Neuronal stem cell (in vitro differentiated cells): ENCODE measurements around the gene PIF1.

ENCODE experiments used
- DNase-seq: peaks from one replicate; pipeline ENCODE4 v3.0.0-alpha.2; 2013; ENCODE audit warnings: low spot score
- H2AFZ ChIP-seq: one replicate; pipeline ENCODE4 v1.6.1; 2013; ENCODE audit warnings: mild to moderate bottlenecking, low read length, inconsistent platforms
- H2AK5ac ChIP-seq: 2 replicates; pipeline ENCODE4 v1.6.1; 2013; ENCODE audit warnings: low read depth, mild to moderate bottlenecking, inconsistent platforms, low read length, moderate library complexity, mixed read lengths
- H2BK120ac ChIP-seq: 2 replicates; pipeline ENCODE4 v1.6.1; 2013; ENCODE audit warnings: low read depth, mild to moderate bottlenecking, inconsistent platforms, low read length, moderate library complexity, mixed read lengths
- H2BK12ac ChIP-seq: one replicate; pipeline ENCODE4 v1.6.1; 2013; ENCODE audit warnings: low read length, inconsistent platforms
- H2BK15ac ChIP-seq: 2 replicates; pipeline ENCODE4 v1.6.1; 2013; ENCODE audit warnings: mild to moderate bottlenecking, low read length, inconsistent platforms, mixed read lengths
- H2BK5ac ChIP-seq: one replicate; pipeline ENCODE4 v1.6.1; 2013; ENCODE audit warnings: inconsistent platforms, mild to moderate bottlenecking, low read length, moderate library complexity
- H3K14ac ChIP-seq: one replicate; pipeline ENCODE4 v1.6.1; 2013; ENCODE audit warnings: low read length, inconsistent platforms
- H3K18ac ChIP-seq: 2 replicates; pipeline ENCODE4 v1.6.1; 2013; ENCODE audit warnings: low read length, inconsistent platforms
- H3K23ac ChIP-seq: 2 replicates; pipeline ENCODE4 v1.6.1; 2013; ENCODE audit warnings: low read depth, mild to moderate bottlenecking, mixed read lengths, low read length, inconsistent platforms; ENCODE audit not compliant: poor library complexity
- H3K27ac ChIP-seq: replicated peaks from 3 replicates; pipeline ENCODE4 v1.5.1; 2013; ENCODE audit warnings: low read length, inconsistent platforms
- H3K27me3 ChIP-seq, 3 experiments: 2 replicates each; pipeline ENCODE4 v1.6.1; 2013; ENCODE audit warnings: low read length in 3 of 3, mild to moderate bottlenecking in 2 of 3, inconsistent platforms in 1 of 3, low read depth in 1 of 3, mixed read lengths in 1 of 3, moderate library complexity in 1 of 3; ENCODE audit not compliant: control insufficient read depth in 3 of 3, insufficient read depth in 3 of 3
- H3K36me3 ChIP-seq, 2 donors: replicated peaks in 1 of 2; 2 replicates each; pipeline ENCODE4 v1.6.1; 2013; ENCODE audit warnings: low read length in 2 of 2; ENCODE audit not compliant: control insufficient read depth in 2 of 2, insufficient read depth in 2 of 2
- H3K4ac ChIP-seq: 2 replicates; pipeline ENCODE4 v1.6.1; 2013; ENCODE audit warnings: inconsistent platforms, mild to moderate bottlenecking, low read length, moderate library complexity
- H3K4me1 ChIP-seq, 2 donors: 1 replicate in 1 of 2; 2 replicates in 1 of 2; pipeline ENCODE4 v1.6.1; 2013; ENCODE audit warnings: low read length in 2 of 2, low read depth in 1 of 2; ENCODE audit not compliant: control insufficient read depth in 2 of 2, insufficient read depth in 1 of 2
- H3K4me2 ChIP-seq: one replicate; pipeline ENCODE4 v1.6.1; 2013; ENCODE audit warnings: mild to moderate bottlenecking, low read length, inconsistent platforms; ENCODE audit not compliant: insufficient read depth, poor library complexity, severe bottlenecking
- H3K4me3 ChIP-seq, 2 donors: 2 replicates each; pipeline ENCODE4 v1.5.1; 2013; ENCODE audit warnings: low read length in 2 of 2, mild to moderate bottlenecking in 2 of 2, inconsistent platforms in 1 of 2, moderate library complexity in 1 of 2
- H3K79me1 ChIP-seq: one replicate; pipeline ENCODE4 v1.6.1; 2013; ENCODE audit warnings: low read depth, mild to moderate bottlenecking, inconsistent platforms, low read length, moderate library complexity
- H3K9ac ChIP-seq: one replicate; pipeline ENCODE4 v1.6.1; 2013; ENCODE audit warnings: mild to moderate bottlenecking, low read depth, low read length, inconsistent platforms; ENCODE audit not compliant: poor library complexity
- H3K9me3 ChIP-seq, 2 donors: replicated peaks in 1 of 2; 2 replicates each; pipeline versions ENCODE3 to v1.6.1; 2013; ENCODE audit warnings: low read length in 2 of 2, mild to moderate bottlenecking in 2 of 2, inconsistent platforms in 1 of 2, low read depth in 1 of 2, mixed read lengths in 1 of 2, moderate library complexity in 1 of 2; ENCODE audit not compliant: control insufficient read depth in 2 of 2, insufficient read depth in 1 of 2
- H4K8ac ChIP-seq: one replicate; pipeline ENCODE4 v1.6.1; 2013; ENCODE audit warnings: low read depth, mild to moderate bottlenecking, inconsistent platforms, low read length, moderate library complexity
- H4K91ac ChIP-seq: one replicate; pipeline ENCODE4 v1.6.1; 2013; ENCODE audit warnings: low read length, low read depth, mild to moderate bottlenecking, inconsistent platforms; ENCODE audit not compliant: poor library complexity
- WGBS, 2 donors: extraction: QIAGEN DNeasy Blood & Tissue Kit; methylation state at CpG; one replicate each; pipeline ENCODE4 v1.1.7; 2013; ENCODE audit warnings: missing lambda C conversion rate in 2 of 2, mixed read lengths in 1 of 2; ENCODE audit not compliant: insufficient read length in 2 of 2, insufficient replicate concordance in 1 of 2; ENCODE audit errors: extremely low coverage in 2 of 2; 5-methylcytosine and 5-hydroxymethylcytosine counted together

The PIF1 gene

DNA sequence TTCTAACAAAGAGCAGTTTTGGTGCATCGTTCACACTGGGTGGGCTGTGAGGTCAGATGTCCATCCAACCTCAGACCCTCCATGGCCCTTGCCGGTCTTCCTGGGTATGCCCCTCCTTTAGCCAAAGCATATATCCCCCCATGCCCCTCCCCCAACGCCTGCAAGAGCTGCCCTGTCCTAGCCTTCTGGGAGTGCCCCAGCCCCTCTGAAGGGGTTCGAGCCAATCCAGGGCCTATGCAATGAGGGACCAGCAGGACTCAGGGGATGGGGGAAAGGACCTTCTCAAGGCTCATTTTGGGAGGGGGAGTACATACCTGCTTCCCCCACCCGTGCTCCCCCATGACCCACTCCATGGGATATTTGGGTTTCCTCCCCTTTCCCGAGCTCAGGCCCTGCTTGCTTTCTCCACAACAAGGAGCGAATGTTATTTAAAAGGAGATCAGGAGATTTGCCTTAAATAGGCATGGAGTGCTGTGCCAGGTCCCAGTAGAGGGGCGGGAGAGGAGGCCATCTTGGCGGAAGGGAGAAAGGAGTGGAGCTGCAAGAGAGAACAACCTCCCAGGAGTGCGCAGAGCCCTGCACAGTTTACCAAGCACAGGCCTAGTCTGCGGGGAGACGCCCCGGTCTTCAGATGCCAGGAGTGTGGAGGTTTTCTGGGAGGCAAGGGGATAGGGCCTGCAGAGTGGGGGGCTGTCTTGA, 18.2 kb downstream of the PIF1 start:
- DNase-seq, result no peak
- Histone ChIP-seq H3K27me3 (no peaks in the 10 kb centered on the region), H2AK5ac (peak overlapping the region; percentile 5), H3K4me3 (no peak overlapping the region), H3K27ac (no peak overlapping the region), H3K9ac (no peak overlapping the region), H2BK12ac (no peak overlapping the region), H3K4me1 (peaks cover 21 to 34% of the 10 kb centered on the region in 2 donors), H3K4me2 (no peak overlapping the region), H3K14ac (no peak overlapping the region), H2AFZ (peak overlapping the region; percentile 87), H2BK5ac (no peak overlapping the region), H2BK15ac (peak overlapping the region; percentile 6), H3K18ac (peak overlapping the region; percentile 57), H3K36me3 (no peaks in the 10 kb centered on the region), H3K79me1 (no peaks in the 10 kb centered on the region), H4K91ac (no peak overlapping the region), H3K9me3 (no peaks in the 10 kb centered on the region), H2BK120ac (peak overlapping the region; percentile 52), H4K8ac (no peak overlapping the region), H3K4ac (no peak overlapping the region), H3K23ac (no peak overlapping the region)
- WGBS, 2 donors, result no CpG with 5 or more reads among the region's 13 CpGs

DNA sequence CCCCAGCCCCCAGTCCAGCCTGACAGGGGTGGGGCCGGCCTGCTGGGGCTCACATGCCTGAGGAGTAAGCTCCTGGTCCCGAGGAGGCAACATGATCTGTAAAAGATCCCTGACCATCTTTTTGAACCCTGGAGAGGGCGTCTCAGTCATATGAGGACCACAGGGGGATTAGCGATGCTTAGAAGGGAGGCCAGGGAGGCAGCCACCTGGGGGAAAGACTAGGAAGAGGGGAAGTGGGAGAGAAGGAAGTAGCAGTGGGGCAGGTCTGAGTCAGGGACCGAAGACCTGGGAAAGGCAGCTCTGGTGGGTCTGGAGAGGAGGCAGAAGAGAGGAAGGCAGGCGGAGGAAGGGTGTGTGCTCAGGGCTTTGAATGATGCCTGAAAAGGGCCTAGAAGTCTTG, 18.9 kb downstream of the PIF1 start:
- Histone ChIP-seq H3K9me3 (no peaks in the 10 kb centered on the region), H3K23ac (no peak overlapping the region), H4K91ac (no peak overlapping the region), H2BK12ac (no peak overlapping the region), H2BK5ac (no peak overlapping the region), H3K14ac (no peak overlapping the region), H3K36me3 (no peaks in the 10 kb centered on the region), H3K79me1 (no peaks in the 10 kb centered on the region), H3K27ac (no peak overlapping the region), H2BK120ac (no peak overlapping the region), H3K4ac (no peak overlapping the region), H3K27me3 (no peaks in the 10 kb centered on the region), H2AFZ (peak overlapping the region; percentile 32), H3K4me2 (no peak overlapping the region), H3K4me3 (no peak overlapping the region), H2AK5ac (peak overlapping the region; percentile 5), H3K18ac (peak overlapping the region; percentile 31), H3K4me1 (peaks cover 23 to 34% of the 10 kb centered on the region in 2 donors), H2BK15ac (peak overlapping the region; percentile 6), H4K8ac (no peak overlapping the region), H3K9ac (no peak overlapping the region)
- no CpG with 5 or more reads among the region's 6 CpGs for WGBS, 2 donors
- DNase-seq, result no peak

DNA sequence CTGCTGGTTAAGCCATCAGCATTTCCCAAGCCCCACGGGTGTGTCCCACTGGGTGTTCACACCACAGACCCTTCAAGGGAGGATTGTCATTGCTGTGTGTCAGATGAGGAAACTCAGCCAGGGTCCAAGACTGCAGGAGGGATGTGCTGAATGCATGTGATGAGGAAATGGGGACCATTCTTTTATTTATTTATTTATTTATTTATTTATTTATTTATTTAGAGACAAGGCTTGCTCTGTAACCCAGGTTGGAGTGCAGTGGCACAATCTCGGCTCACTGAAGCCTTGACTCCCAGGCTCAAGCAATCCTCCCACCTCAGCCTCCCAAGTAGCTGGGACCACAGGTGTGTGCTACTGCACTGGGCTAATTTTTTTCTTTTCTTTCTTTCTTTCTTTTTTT, 20.8 kb downstream of the PIF1 start:
- no peak overlapping the region for H2AK5ac ChIP-seq
- H3K79me1 ChIP-seq, result no peaks in the 10 kb centered on the region
- peaks cover 16 to 22% of the 10 kb centered on the region in 2 donors for H3K4me1 ChIP-seq
- no peak overlapping the region for H3K4me3 ChIP-seq
- H3K4me2 ChIP-seq, result no peak overlapping the region
- H2AFZ ChIP-seq, result no peak overlapping the region
- no peak overlapping the region for H3K9ac ChIP-seq
- H2BK5ac ChIP-seq, result no peak overlapping the region
- H2BK15ac ChIP-seq, result peak overlapping the region; percentile 76
- H3K36me3 ChIP-seq, result no peaks in the 10 kb centered on the region
- no peak overlapping the region for H4K8ac ChIP-seq
- no peak overlapping the region for H2BK120ac ChIP-seq
- H4K91ac ChIP-seq, result no peak overlapping the region
- no peaks in the 10 kb centered on the region for H3K27me3 ChIP-seq
- no peaks in the 10 kb centered on the region for H3K9me3 ChIP-seq
- no peak overlapping the region for H3K27ac ChIP-seq
- H3K4ac ChIP-seq, result no peak overlapping the region
- H2BK12ac ChIP-seq, result no peak overlapping the region
- H3K14ac ChIP-seq, result no peak overlapping the region
- peak overlapping the region; percentile 65 for H3K18ac ChIP-seq
- no peak overlapping the region for H3K23ac ChIP-seq
- no peak for DNase-seq
- WGBS, 2 donors, result no CpG with 5 or more reads among the region's 2 CpGs

DNA sequence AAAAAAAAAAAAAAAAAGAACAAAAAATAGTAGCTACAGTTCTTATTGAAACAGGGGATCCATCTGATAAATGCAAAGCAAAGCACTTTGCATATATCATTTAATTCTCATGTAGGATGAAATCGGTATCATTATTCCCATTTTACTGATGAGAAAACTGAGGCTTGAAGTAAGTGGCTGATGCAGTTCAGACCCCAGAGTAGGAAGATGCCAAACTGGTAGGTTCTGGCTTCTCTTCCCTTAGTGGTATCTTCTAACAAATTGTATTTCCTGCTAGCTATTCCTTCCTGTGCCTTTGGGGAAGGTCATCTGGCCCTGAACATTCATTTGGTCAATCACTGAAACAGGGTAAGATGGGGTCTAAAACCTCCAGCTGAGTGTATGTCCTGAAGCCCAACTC, 21.9 kb downstream of the PIF1 start:
- Histone ChIP-seq H3K4me1 (peaks cover 15 to 16% of the 10 kb centered on the region in 2 donors), H3K4me3 (no peak overlapping the region), H3K79me1 (no peaks in the 10 kb centered on the region), H3K9ac (no peak overlapping the region), H2BK15ac (no peak overlapping the region), H4K91ac (no peak overlapping the region), H3K4me2 (no peak overlapping the region), H3K23ac (no peak overlapping the region), H3K27me3 (no peaks in the 10 kb centered on the region), H2BK120ac (no peak overlapping the region), H3K27ac (no peak overlapping the region), H3K14ac (no peak overlapping the region), H3K9me3 (no peaks in the 10 kb centered on the region), H2AK5ac (no peak overlapping the region), H2AFZ (no peak overlapping the region), H2BK5ac (no peak overlapping the region), H2BK12ac (no peak overlapping the region), H3K36me3 (no peaks in the 10 kb centered on the region), H3K18ac (no peak overlapping the region), H3K4ac (no peak overlapping the region), H4K8ac (no peak overlapping the region)
- DNase-seq, result no peak
- WGBS, 2 donors, result no CpG with 5 or more reads among the region's 1 CpG
